Frontal cortex (tissue), 4 donors: Measurements from ENCODE around the gene FN1. TPM values are rescaled to one million over a fixed set of nuclear protein-coding genes. Genes with fewer than 3 reads are reported as not detected.

Experiments used
- DNase-seq, 2 donors: peaks; one replicate each; pipeline ENCODE4 v3.0.0; 2012; ENCODE audit warnings: low spot score in 2 of 2
- FAIRE-seq: peaks from 2 replicates; lab custom pipeline; 2012; peaks lifted over from hg19 to GRCh38; lab: Jason Lieb, UNC
- total RNA-seq: library from RNA; depleted of rRNA; stranded (reverse); fragments of >200 nt; gene quantifications from one replicate; pipeline ENCODE4 v1.2.3, GENCODE V29; 2014
- donor health status: control.
- donor health status: control.
- donor health status: control.

The FN1 gene
- 99.9 TPM for total RNA-seq

GRCh38 chr2:215435870-215436704, at the start of gene FN1:
TSS of gene FN1 (minus strand) at chr2:215436068. CDS start at chr2:215435802, 266 bp downstream.
- DNase-seq (peak; percentile 82 to 87), FAIRE-seq (no peak)

- DNase-seq (no peak), FAIRE-seq (no peak)
Measured at GRCh38 chr2:215485032-215485431, 49.2 kb upstream of the FN1 start.

GRCh38 chr2:215484570-215484969, 48.7 kb upstream of the FN1 start:
- FAIRE-seq, result no peak

GRCh38 chr2:215483431-215483830, 47.6 kb upstream of the FN1 start:
- no peak for DNase-seq
- no peak for FAIRE-seq

More at GRCh38 chr2:215484570-215484969, 48.7 kb upstream of the FN1 start:
- DNase-seq, result no peak

GRCh38 chr2:215479536-215480240, 43.8 kb upstream of the FN1 start:
- no peak for DNase-seq
- FAIRE-seq, result no peak

- FAIRE-seq, result no peak
- no peak for DNase-seq
Measured at GRCh38 chr2:215479121-215479520, 43.3 kb upstream of the FN1 start.

- FAIRE-seq, result no peak
- no peak for DNase-seq
Measured at GRCh38 chr2:215476424-215476823, 40.6 kb upstream of the FN1 start.

GRCh38 chr2:215466097-215466909, 30.4 kb upstream of the FN1 start:
- DNase-seq, result no peak
- no peak for FAIRE-seq

- no peak for FAIRE-seq
- no peak for DNase-seq
Measured at GRCh38 chr2:215465256-215465655, 29.4 kb upstream of the FN1 start.

- DNase-seq, result no peak
- FAIRE-seq, result no peak
Measured at GRCh38 chr2:215461836-215462532, 26.1 kb upstream of the FN1 start.

- FAIRE-seq, result no peak
- DNase-seq, result no peak
Measured at GRCh38 chr2:215460682-215461382, 25.0 kb upstream of the FN1 start.

- no peak for DNase-seq
Measured at GRCh38 chr2:215455958-215456357, 20.1 kb upstream of the FN1 start.

GRCh38 chr2:215454519-215455246, 18.8 kb upstream of the FN1 start:
- DNase-seq (peak in 1 of 2 donors; percentile 21), FAIRE-seq (peak; percentile 70)

More at GRCh38 chr2:215455958-215456357, 20.1 kb upstream of the FN1 start:
- no peak for FAIRE-seq

GRCh38 chr2:215452725-215453124, 16.9 kb upstream of the FN1 start:
- DNase-seq, result no peak
- no peak for FAIRE-seq

- DNase-seq, result no peak
- no peak for FAIRE-seq
Measured at GRCh38 chr2:215451012-215451756, 15.3 kb upstream of the FN1 start.

GRCh38 chr2:215450188-215451011, 14.5 kb upstream of the FN1 start:
- DNase-seq (no peak), FAIRE-seq (no peak)

- FAIRE-seq (no peak), DNase-seq (no peak)
Measured at GRCh38 chr2:215447673-215448081, 11.8 kb upstream of the FN1 start.
